GM23248 (cell line): ENCODE measurements around the gene NR4A1.

ENCODE experiments used
- EZH2 ChIP-seq: fragments of 200-600 bp; sonication (generic); IDR thresholded peaks from 2 replicates; pipeline ENCODE4 v1.6.1; 2018; ENCODE audit warnings: antibody characterized with exemption, mild to moderate bottlenecking; ENCODE audit not compliant: insufficient read depth, poor library complexity, severe bottlenecking
- EZH2phosphoT487 ChIP-seq: fragments of 200-600 bp; sonication (generic); IDR thresholded peaks from 2 replicates; pipeline ENCODE4 v1.6.1; 2018; ENCODE audit warnings: antibody characterized with exemption, moderate library complexity, mild to moderate bottlenecking, low read depth; ENCODE audit not compliant: insufficient read depth

GRCh38 chr12:52097045-52097666 is 45.9 kb downstream of the NR4A1 start:
- TF ChIP-seq EZH2 (no peak), EZH2phosphoT487 (no peak)
